AG20443 (cell line): ENCODE results near the gene NFAM1.
A peak's percentile ranks its signal among the peaks of the same experiment; 100 is the strongest.

ENCODE experiments used
- DNase-seq: peaks from one replicate; pipeline ENCODE4 v3.0.0; 2012; ENCODE audit warnings: low spot score, mixed read lengths

The NFAM1 gene

GRCh38 chr22:42334875-42335512, 97.2 kb downstream of the NFAM1 start:
- no peak for DNase-seq

- no peak for DNase-seq
Observed at GRCh38 chr22:42333544-42333943, 98.7 kb downstream of the NFAM1 start.

- DNase-seq, result no peak
Observed at GRCh38 chr22:42332089-42332488, 100.1 kb downstream of the NFAM1 start.

GRCh38 chr22:42331014-42331413, 101.2 kb downstream of the NFAM1 start:
- DNase-seq, result peak; percentile 43
